ENCODE data around the gene DLX5.

GRCh38 chr7:97005183-97006054, 19.2 kb downstream of the DLX5 start, which contains the start of gene DLX6:
- TF ChIP-seq GATA2 (IDR thresholded peaks at IDR 0.05; ENCODE audit: low read depth, low read length) (no peak), GATA3 (IDR thresholded peaks at IDR 0.05; ENCODE audit: low read depth, low read length) (no peak)

All from SH-SY5Y (cell line).